Heart right ventricle (tissue), 16 donors: ENCODE data around the gene ADGRL4. TPM values are rescaled to one million over a fixed set of nuclear protein-coding genes. Genes with fewer than 3 reads are reported as not detected.

ENCODE experiments used
- ATAC-seq, 8 donors: fragments of 200-7000 bp; cut with Tn5 transposase; one replicate each; pipeline ENCODE4 v1.9.1; 2020; ENCODE audit warnings: mild to moderate bottlenecking in 8 of 8, moderate library complexity in 8 of 8, moderate number of reproducible peaks in 1 of 8
- DNase-seq, 2 donors: peaks; one replicate each; pipeline ENCODE4 v3.0.0-alpha.2; 2020
- H3K27ac ChIP-seq, 10 donors: fragments of 200-600 bp; sonication (generic) in 2 of 10; one replicate each; pipeline versions ENCODE4 v1.5.0 to v1.8.0; 2020 to 2022; ENCODE audit warnings: mild to moderate bottlenecking in 3 of 10
- H3K27me3 ChIP-seq, 7 donors: fragments of 200-600 bp; one replicate each; pipeline ENCODE4 v1.8.0; 2021 to 2022; ENCODE audit warnings: mild to moderate bottlenecking in 2 of 7
- H3K36me3 ChIP-seq, 9 donors: fragments of 200-600 bp; sonication (generic) in 1 of 9; one replicate each; pipeline versions ENCODE4 v1.5.0 to v1.8.0; 2020 to 2022; ENCODE audit warnings: mild to moderate bottlenecking in 2 of 9
- H3K4me1 ChIP-seq, 9 donors: fragments of 200-600 bp; sonication (generic) in 1 of 9; one replicate each; pipeline versions ENCODE4 v1.5.0 to v1.8.0; 2020 to 2022; ENCODE audit warnings: mild to moderate bottlenecking in 4 of 9
- H3K4me3 ChIP-seq, 10 donors: fragments of 200-600 bp; sonication (generic) in 2 of 10; one replicate each; pipeline versions ENCODE4 v1.5.0 to v1.8.0; 2020 to 2022; ENCODE audit warnings: mild to moderate bottlenecking in 7 of 10, moderate library complexity in 2 of 10
- H3K9me3 ChIP-seq, 11 donors: fragments of 200-600 bp in 10 of 11; sonication (generic) in 2 of 11; one replicate each; pipeline versions ENCODE4 v1.5.0 to v1.8.0; 2013 to 2022; ENCODE audit warnings: mild to moderate bottlenecking in 2 of 11, control low read depth in 1 of 11, moderate library complexity in 1 of 11
- CTCF ChIP-seq, 9 donors: fragments of 200-600 bp; sonication (generic) in 2 of 9; IDR thresholded peaks; one replicate each; pipeline versions ENCODE4 v1.5.0 to v1.8.0; 2021 to 2022; ENCODE audit warnings: antibody characterized with exemption in 9 of 9, mild to moderate bottlenecking in 5 of 9, moderate library complexity in 1 of 9
- WGBS, 2 donors: extraction: QIAGEN DNeasy Blood & Tissue Kit; methylation state at CpG; one replicate each; pipeline ENCODE4 v1.1.7; 2013; ENCODE audit warnings: inconsistent platforms in 1 of 2; 5-methylcytosine and 5-hydroxymethylcytosine counted together
- intact Hi-C, 10 donors: fragments of 100-400 bp; cut with DNase I; formaldehyde crosslinking; loops; one replicate each; pipeline versions ENCODE4 v1.11.1 to v1.14.2; 2022
- long read RNA-seq, 3 donors: library from polyadenylated mRNA; unstranded; transcript quantifications; one replicate each; pipeline ENCODE4 v2.0.0, GENCODE V29; 2020 to 2021
- polyA plus RNA-seq, 2 donors: library from polyadenylated mRNA; stranded (reverse); fragments of 200-250 nt; gene quantifications; one replicate each; pipeline ENCODE4 v1.2.3, GENCODE V29; 2013
- total RNA-seq, 10 donors: library from RNA; stranded (reverse); fragmentation: NEBNext Ultra II Directional in 3 of 10; extraction: Animal tissue kit (Norgen Biotek cat#: 25700) in 3 of 10; gene quantifications; one replicate each; pipeline versions ENCODE4 v1.2.1 to v1.2.4, GENCODE V29; 2021 to 2023
- donor health status: Arrhythmogenic right ventricular cardiomyopathy.
- donor health status: ischemic (EF 13 %, LVEDD 7.1; RV severe dilation, severe dysfunction).
- donor health status: healthy with polysubstance abuse.
- donor health status: DM: no; HTN: yes; CAD: no.
- donor health status: DM: no; HTN: no; CAD: no.
- donor health status: ischemic (EF 25% LVEDD 6.9; RV normal size, moderate dysfunction).
- donor health status: ischemic (EF 25% LVEDD 5.7; RV mildly dilated, moderate dysfunction).
- donor health status: healthy.
- donor health status: DM: yes; HTN: yes; CAD: no.
- donor health status: Ischemic cardiomyopathy.
- donor health status: ischemic (EF 35%, LVEDD 5.7; RV mildly dilated, moderate dysfunction).
- donor health status: nonischemic (EF 11% LVEDD 7.7; RV severe dilation, severe dysfunction).
- donor health status: DM: yes; HTN: yes; CAD: no.
- donor health status: PGD.
- donor health status: ischemic (EF 29% LVEDD 5.4; RV normal size, mild dysfunction).
- donor health status: nonischemic (EF 23%, LVEDD 6.1; RV moderate dilation, normal function).

The ADGRL4 gene
- total RNA-seq: 10 to 100 TPM; 10.7 to 33.9 (median 17.2) TPM
- 10 to 100 TPM; 12.2 to 24.1 TPM for polyA plus RNA-seq
- long read RNA-seq, donor 1, transcript ADGRL4-201 (15 exons, 3,527 nt): major isoform, 45 of 56 reads
- long read RNA-seq, donor 1, partial matches to known transcripts: 5 of 56 reads
- long read RNA-seq, donor 1, other reads (novel, unspliced or antisense): 6 of 56 reads
- long read RNA-seq, donor 2, transcript ADGRL4-201 (15 exons, 3,527 nt): major isoform, 36 of 45 reads
- long read RNA-seq, donor 2, partial matches to known transcripts: 1 of 45 reads
- long read RNA-seq, donor 2, other reads (novel, unspliced or antisense): 8 of 45 reads
- long read RNA-seq, donor 3, transcript ADGRL4-201 (15 exons, 3,527 nt): major isoform, 138 of 162 reads
- long read RNA-seq, donor 3, partial matches to known transcripts: 9 of 162 reads
- long read RNA-seq, donor 3, other reads (novel, unspliced or antisense): 15 of 162 reads

- intact Hi-C loops: loop anchor here in 1 of 10 donors (5.0 kb wide), 2 partner anchors 71 to 186 kb away; no protein-coding TSS in a partner anchor
- ATAC-seq (peak; percentile 95 to 99 (median 96)), DNase-seq (peak; percentile 57 to 78)
- peak within 1 kb of the TSS in 9 of 10 donors; percentile 32 to 65 (median 56) for H3K4me3 ChIP-seq
- no peaks in the 10 kb centered on the region for H3K36me3 ChIP-seq
- peaks cover 0 to 13% (median 3%) of the 10 kb centered on the region in 9 donors for H3K4me1 ChIP-seq
- no peak for TF ChIP-seq CTCF (IDR thresholded peaks at IDR 0.05)
- no peaks in the 10 kb centered on the region for H3K9me3 ChIP-seq
- H3K27me3 ChIP-seq: peaks cover 0 to 12% (median 8%) of the 10 kb centered on the region in 7 donors
- WGBS, 2 donors: 2 to 3% methylated on average over 35 of the region's 35 CpGs
- H3K27ac ChIP-seq: peak within 1 kb of the TSS; percentile 54 to 94 (median 87)
Measured at GRCh38 chr1:79006564-79006963, at the start of gene ADGRL4. Gene ADGRL4 (minus strand): TSS chr1:79006730. CDS start chr1:79006654, 76 bp downstream.

- peaks cover 0 to 35% (median 15%) of the 10 kb centered on the region in 11 donors for H3K9me3 ChIP-seq
- no peak overlapping the region for H3K27ac ChIP-seq
- no peaks in the 10 kb centered on the region for H3K36me3 ChIP-seq
- 94 to 97% methylated on average over 15 of the region's 15 CpGs for WGBS, 2 donors
- no peaks in the 10 kb centered on the region for H3K4me1 ChIP-seq
- DNase-seq: no peak
- intact Hi-C loops: no loop called here
- no peaks in the 10 kb centered on the region for H3K27me3 ChIP-seq
- no peak overlapping the region for H3K4me3 ChIP-seq
- TF ChIP-seq CTCF (IDR thresholded peaks at IDR 0.05): no peak
- ATAC-seq: no peak
Measured at GRCh38 chr1:79055856-79056255, 49.3 kb upstream of the ADGRL4 start.

- no peaks in the 10 kb centered on the region for H3K36me3 ChIP-seq
- peak overlapping the region in 2 of 10 donors; percentile 11 for H3K27ac ChIP-seq
- peaks cover 0 to 19% (median 6%) of the 10 kb centered on the region in 11 donors for H3K9me3 ChIP-seq
- no peak for TF ChIP-seq CTCF (IDR thresholded peaks at IDR 0.05)
- H3K27me3 ChIP-seq: no peaks in the 10 kb centered on the region
- H3K4me3 ChIP-seq: peak overlapping the region in 9 of 10 donors; percentile 10 to 52 (median 39)
- ATAC-seq (no peak), DNase-seq (no peak)
- 53 to 61% methylated on average over 4 of the region's 4 CpGs for WGBS, 2 donors
- intact Hi-C loops: no loop called here
- H3K4me1 ChIP-seq: no peaks in the 10 kb centered on the region
Measured at GRCh38 chr1:79052829-79053449, 46.4 kb upstream of the ADGRL4 start.

- no peak for DNase-seq
- H3K27me3 ChIP-seq: no peaks in the 10 kb centered on the region
- H3K4me1 ChIP-seq: peaks cover 0 to 10% (median 0%) of the 10 kb centered on the region in 9 donors
- no peak overlapping the region for H3K27ac ChIP-seq
- no peak overlapping the region for H3K4me3 ChIP-seq
- ATAC-seq: no peak
- no peak for TF ChIP-seq CTCF (IDR thresholded peaks at IDR 0.05)
- 70 to 77% methylated on average over 18 of the region's 18 CpGs for WGBS, 2 donors
- no peaks in the 10 kb centered on the region for H3K9me3 ChIP-seq
- H3K36me3 ChIP-seq: no peaks in the 10 kb centered on the region
- intact Hi-C loops: loop anchor here in 1 of 10 donors (5.0 kb wide), 1 partner anchor 43 kb away; no protein-coding TSS in a partner anchor
Measured at GRCh38 chr1:79044974-79045650, 38.6 kb upstream of the ADGRL4 start.
